RPMI7951 (cell line): ENCODE data around the gene SLC50A1. TPM values are rescaled to one million over a fixed set of nuclear protein-coding genes. Genes with fewer than 3 reads are reported as not detected.

ENCODE experiments used
- DNase-seq: peaks from one replicate; pipeline ENCODE4 v3.0.0-alpha.2; 2012; ENCODE audit warnings: low read depth
- total RNA-seq: library from RNA; depleted of rRNA; stranded (reverse); fragments of >200 nt; shearing (Covaris generic); gene quantifications from 2 replicates; pipeline ENCODE4 v1.2.3, GENCODE V29; 2014; rRNA removed

The SLC50A1 gene
- total RNA-seq, 1 experiment from 2014 or later: 24.2 TPM

DNA sequence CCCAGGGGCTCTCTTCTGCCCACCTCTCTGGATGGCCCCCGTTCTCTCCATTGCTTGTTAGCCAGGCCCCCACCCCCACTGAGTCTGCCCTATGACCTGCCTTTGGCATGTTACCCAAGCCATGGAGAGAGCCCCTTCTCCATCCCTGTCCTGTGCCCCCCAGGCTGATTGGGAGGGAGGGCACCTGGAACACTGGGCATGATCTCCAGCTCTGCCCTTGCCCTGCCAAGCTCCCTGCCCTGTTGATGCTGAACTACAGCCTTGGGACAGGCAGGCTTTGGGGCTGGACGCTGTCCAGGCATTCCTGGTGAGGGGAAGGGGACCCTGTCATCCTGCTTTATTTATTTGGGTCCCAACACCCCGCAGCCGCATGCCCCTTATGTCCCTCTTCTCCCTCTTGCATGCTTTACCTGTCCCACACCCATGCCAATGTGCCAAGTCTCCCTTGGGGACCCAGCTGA lies 48.7 kb downstream of the SLC50A1 start:
- DNase-seq: no peak

DNA sequence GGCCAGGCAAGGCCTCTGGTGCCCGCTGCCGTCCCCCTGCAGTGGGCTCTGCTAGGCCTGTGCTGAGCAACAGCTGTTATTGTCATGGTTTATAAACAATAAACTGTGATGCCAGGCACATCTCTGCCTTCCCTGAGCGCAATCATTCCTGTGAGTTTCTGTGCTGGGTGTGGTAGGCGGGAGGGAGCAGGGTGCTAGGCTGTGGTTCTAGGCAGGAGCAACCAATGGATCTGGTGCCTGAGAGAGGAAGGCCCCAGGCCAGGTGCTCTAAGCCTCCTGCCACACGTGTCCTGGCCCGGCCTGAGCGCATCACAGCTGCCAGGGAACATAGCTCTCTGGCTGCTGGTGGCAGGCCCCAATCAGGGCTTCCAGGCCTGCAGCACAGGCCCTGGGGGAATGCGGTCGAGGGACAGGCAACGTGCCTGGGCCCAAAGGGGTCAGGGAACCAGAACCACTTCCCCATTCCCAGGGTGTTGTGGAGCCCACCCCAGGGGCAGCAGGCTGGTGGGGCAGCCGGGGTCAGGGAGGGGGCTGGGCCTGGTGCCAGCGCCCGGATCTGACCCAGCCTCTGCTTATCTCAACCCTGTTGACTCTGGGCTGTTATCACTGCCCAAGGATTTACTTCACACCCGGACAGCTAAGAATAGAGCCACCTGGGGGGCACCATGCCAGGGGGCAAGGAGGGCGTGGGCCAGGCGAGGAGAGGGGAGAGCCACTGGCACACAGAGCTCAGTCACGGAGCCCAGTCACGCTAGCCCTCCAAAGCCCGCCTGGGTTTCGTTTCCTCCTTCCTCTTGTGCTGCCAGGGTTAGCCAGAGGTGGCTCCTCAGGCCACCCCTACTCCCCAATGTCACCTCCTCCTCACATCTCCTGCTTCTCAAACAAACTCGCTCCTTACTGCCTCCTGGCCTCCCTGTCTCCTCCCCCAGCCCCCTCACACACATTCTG lies 49.5 kb downstream of the SLC50A1 start:
- DNase-seq: no peak

DNA sequence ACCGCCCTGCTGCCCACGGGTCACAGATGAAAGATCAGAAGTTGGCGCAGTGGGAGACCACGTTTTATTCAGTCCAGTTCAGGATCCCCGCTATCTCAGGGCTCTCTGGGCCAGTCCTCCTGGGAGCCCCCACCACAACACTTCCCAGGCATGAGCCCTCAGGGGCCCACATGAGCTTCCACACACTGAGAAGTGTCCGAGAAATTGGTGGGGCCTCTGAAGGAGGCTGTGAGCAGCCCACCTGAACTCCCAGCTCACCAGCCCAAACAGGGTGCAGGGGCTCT lies 50.1 kb downstream of the SLC50A1 start:
- DNase-seq: no peak

DNA sequence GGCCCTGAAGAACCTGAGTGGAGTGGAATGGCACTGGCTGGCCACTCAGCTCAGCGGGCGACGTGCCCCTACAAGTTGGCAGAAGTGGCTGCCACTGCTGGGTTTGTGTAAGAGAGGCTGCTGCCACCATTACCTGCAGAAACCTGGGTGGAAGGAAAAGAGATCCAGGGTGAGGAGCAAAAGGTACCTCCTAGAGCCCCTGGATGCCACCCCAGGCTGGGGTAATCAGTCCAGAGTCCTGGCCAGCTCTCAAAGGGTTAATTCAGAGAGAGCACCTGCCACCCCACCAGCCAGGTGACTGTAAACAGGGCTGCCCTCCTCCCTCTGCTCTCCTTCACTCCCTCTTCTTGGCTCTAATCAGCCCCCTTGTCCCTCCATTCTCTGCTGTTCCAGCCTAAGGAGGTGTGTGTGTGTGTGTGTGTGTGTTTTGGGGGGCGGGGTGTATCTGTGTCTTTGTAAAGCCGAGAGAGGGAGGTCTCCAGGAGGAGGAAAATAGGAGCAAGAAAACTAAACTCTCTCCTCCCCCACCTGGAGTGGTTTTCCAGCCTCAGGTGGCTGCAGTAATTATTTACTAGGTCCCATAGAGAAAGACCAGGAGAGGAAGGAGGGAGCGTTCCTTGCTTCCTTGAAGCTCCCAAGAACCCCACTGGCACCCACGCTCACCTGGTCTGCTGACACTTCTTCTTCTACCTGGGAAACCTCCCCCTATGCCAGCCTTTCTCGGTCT lies 50.6 kb downstream of the SLC50A1 start:
- DNase-seq: no peak

GRCh38 chr1:155186794-155187455 lies 51.3 kb downstream of the SLC50A1 start:
- DNase-seq: no peak

- DNase-seq: no peak
Measured at GRCh38 chr1:155187456-155187891, 51.8 kb downstream of the SLC50A1 start.

DNA sequence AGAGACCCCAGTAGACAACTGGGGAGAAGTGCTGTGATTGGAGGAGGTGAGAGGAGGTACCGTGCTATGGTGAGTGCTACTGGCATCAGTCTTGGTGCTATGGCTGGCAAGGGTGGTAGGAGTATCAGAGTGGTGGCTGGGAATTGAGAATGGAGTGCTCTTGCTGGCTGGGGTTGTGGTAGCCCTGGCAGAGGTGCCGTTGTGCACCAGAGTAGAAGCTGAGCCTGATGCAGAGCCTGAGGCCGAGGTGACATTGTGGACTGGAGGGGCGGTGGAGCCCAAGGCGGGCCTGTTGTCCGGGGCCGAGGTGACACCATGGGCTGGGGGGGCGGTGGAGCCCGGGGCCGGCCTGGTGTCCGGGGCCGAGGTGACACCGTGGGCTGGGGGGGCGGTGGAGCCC lies 52.6 kb downstream of the SLC50A1 start:
- no peak for DNase-seq

Other genes with a start within 250 kb of the SLC50A1 start
- 8.7 and 9.3 TPM in 2 replicates for gene PMVK, start 199.1 kb upstream of the SLC50A1 start, total RNA-seq
- gene PBXIP1, start 179.8 kb upstream of the SLC50A1 start, total RNA-seq: 14.7 and 23.3 TPM in 2 replicates
- 16.1 and 18.4 TPM in 2 replicates for gene PYGO2, start 174.1 kb upstream of the SLC50A1 start, total RNA-seq
- 111 and 115 TPM in 2 replicates for gene SHC1, start 165.1 kb upstream of the SLC50A1 start, total RNA-seq
- 344 and 400 TPM in 2 replicates for gene CKS1B, start 161.2 kb upstream of the SLC50A1 start, total RNA-seq
- 22.5 and 26.0 TPM in 2 replicates for gene FLAD1, start 152.5 kb upstream of the SLC50A1 start, total RNA-seq
- gene LENEP, start 142.3 kb upstream of the SLC50A1 start, total RNA-seq: 1.7 TPM in 1 of 2 replicates, not detected in the other
- 4.9 and 6.9 TPM in 2 replicates for gene ZBTB7B, start 133.1 kb upstream of the SLC50A1 start, total RNA-seq
- gene DCST2, start 102.1 kb upstream of the SLC50A1 start, total RNA-seq: not detected in 2 replicates
- not detected in 2 replicates for gene DCST1, start 102.0 kb upstream of the SLC50A1 start, total RNA-seq
- gene ADAM15, start 84.5 kb upstream of the SLC50A1 start, total RNA-seq: 30.6 and 31.8 TPM in 2 replicates
- gene EFNA4, start 72.1 kb upstream of the SLC50A1 start, total RNA-seq: 4.7 and 5.8 TPM in 2 replicates
- gene EFNA3, start 57.0 kb upstream of the SLC50A1 start, total RNA-seq: 0.48 and 0.68 TPM in 2 replicates
- 0.59 and 2.5 TPM in 2 replicates for gene EFNA1, start 8.0 kb upstream of the SLC50A1 start, total RNA-seq
- 65.8 and 168 TPM in 2 replicates for gene DPM3, start 4.7 kb downstream of the SLC50A1 start, total RNA-seq
- gene KRTCAP2, start 37.5 kb downstream of the SLC50A1 start, total RNA-seq: 169 and 172 TPM in 2 replicates
- gene TRIM46, start 38.0 kb downstream of the SLC50A1 start, total RNA-seq: 2.3 and 2.9 TPM in 2 replicates
- 4.1 and 8.1 TPM in 2 replicates for gene THBS3, start 72.0 kb downstream of the SLC50A1 start, total RNA-seq
- gene MTX1, start 72.8 kb downstream of the SLC50A1 start, total RNA-seq: 88.3 and 97.7 TPM in 2 replicates
- 3.2 and 4.2 TPM in 2 replicates for gene ENTREP3, start 119.6 kb downstream of the SLC50A1 start, total RNA-seq
- 69.0 and 73.9 TPM in 2 replicates for gene SCAMP3, start 126.5 kb downstream of the SLC50A1 start, total RNA-seq
- 13.1 and 20.8 TPM in 2 replicates for gene CLK2, start 137.7 kb downstream of the SLC50A1 start, total RNA-seq
- 0.36 and 0.59 TPM in 2 replicates for gene HCN3, start 141.6 kb downstream of the SLC50A1 start, total RNA-seq
- not detected in 2 replicates for gene PKLR, start 165.6 kb downstream of the SLC50A1 start, total RNA-seq
- 148 and 166 TPM in 2 replicates for gene FDPS, start 173.0 kb downstream of the SLC50A1 start, total RNA-seq
- 25.1 and 26.2 TPM in 2 replicates for gene RUSC1, start 185.0 kb downstream of the SLC50A1 start, total RNA-seq